HG02870 (cell line): ENCODE data around the gene EID3.

ENCODE experiments used
- ATAC-seq: cut with Tn5 transposase; IDR thresholded peaks from one replicate; pipeline ENCODE4 v1.9.1; 2021; ENCODE audit warnings: mild to moderate bottlenecking, moderate library complexity; ENCODE audit not compliant: unreplicated experiment

The EID3 gene

GRCh38 chr12:104333692-104334255, 30.2 kb downstream of the EID3 start:
- ATAC-seq = no peak

- no peak for ATAC-seq
Observed at GRCh38 chr12:104334581-104334980, 31.0 kb downstream of the EID3 start.

GRCh38 chr12:104336115-104336514, 32.6 kb downstream of the EID3 start:
- ATAC-seq = no peak

- ATAC-seq = no peak
Observed at GRCh38 chr12:104337030-104337558, 33.6 kb downstream of the EID3 start.

GRCh38 chr12:104339663-104340062, 36.1 kb downstream of the EID3 start:
- no peak for ATAC-seq

DNA sequence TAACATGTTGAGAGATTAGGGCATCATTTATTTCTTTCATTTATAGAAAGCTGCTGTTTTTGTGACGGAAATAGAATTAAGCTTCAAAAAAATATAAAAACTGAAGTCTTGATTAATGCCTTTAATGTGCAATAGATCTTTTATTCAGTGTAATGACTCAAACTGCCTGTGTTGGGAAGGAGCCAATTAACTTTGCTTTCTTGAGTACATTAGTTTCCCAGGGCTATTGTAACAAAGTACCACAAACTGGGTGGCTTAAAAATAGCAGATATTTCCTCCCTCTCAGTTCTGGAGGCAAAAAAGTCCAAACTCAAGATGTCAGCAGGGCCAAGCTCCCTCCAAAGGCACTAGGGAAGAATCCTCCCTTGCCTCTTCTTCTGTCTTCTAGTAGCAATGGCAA, 36.6 kb downstream of the EID3 start:
- ATAC-seq = no peak

GRCh38 chr12:104340925-104341611, 37.5 kb downstream of the EID3 start:
- ATAC-seq = no peak

DNA sequence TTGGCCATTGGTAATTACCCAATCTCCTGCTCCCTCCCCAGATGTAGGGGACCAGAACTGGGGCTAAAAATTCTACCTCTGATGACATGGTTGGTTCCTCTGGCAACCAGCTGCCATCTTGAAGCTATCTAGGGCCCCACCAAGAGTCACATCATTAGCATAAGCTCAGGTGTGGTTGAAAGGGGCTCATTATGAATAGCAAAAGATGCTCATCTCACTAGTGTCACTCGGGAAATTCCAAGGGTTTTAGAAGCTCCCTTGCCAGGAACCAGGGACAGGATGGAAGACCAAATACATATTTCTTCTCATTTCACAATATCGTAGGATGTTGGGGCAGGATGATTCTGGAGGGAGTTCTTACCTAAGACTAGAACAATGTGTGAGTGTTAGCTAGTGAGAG, 38.6 kb downstream of the EID3 start:
- ATAC-seq = no peak

DNA sequence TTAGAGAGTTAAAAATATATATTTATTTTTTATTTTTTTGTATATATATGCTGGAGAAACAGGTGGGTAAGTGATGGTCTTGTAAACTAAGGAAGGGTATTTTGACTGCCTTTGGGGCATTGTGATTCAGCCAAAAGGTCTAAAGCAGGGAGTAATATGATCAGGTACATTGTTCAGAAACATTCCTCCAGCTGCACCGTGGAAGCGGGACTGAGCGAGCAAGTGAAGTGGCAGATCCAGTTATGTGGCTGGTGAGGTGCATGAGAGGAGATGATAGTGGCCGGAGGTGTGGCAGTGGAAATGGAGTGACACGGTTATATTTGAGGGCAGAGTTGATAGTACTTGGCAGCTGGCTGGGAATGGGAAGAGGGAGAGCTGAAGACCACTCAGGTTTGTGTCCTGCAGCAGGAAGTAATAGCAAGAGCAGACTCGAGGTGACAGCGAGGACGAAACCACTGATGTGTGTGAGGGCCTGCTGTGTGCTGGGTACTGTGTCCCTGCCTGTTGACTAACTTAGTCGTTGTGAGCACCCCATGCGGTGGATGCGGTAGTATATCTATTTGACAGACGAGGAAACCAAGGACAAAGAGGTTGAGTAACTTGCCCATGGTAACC, 39.2 kb downstream of the EID3 start:
- ATAC-seq = no peak

DNA sequence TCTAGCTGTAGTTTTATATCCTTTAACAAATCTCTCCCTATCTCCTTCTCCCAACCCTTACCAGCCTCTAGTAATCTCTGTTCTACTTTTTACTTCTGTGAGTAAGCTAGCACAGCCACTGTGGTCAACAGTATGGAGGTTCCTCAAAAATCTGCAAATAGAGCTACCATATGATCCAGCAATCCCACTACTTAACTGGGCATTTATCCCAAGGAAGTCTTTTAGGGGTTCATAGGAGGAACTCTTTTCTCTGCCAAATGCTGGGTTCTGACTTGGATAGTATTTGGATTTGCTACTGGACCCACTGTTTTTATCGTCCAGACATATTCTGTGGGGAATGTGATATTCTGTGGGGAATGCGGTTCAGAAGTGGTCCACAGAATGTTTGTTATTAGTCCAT, 41.1 kb downstream of the EID3 start:
- no peak for ATAC-seq

- ATAC-seq = no peak
Observed at GRCh38 chr12:104345234-104346066, 41.9 kb downstream of the EID3 start.

DNA sequence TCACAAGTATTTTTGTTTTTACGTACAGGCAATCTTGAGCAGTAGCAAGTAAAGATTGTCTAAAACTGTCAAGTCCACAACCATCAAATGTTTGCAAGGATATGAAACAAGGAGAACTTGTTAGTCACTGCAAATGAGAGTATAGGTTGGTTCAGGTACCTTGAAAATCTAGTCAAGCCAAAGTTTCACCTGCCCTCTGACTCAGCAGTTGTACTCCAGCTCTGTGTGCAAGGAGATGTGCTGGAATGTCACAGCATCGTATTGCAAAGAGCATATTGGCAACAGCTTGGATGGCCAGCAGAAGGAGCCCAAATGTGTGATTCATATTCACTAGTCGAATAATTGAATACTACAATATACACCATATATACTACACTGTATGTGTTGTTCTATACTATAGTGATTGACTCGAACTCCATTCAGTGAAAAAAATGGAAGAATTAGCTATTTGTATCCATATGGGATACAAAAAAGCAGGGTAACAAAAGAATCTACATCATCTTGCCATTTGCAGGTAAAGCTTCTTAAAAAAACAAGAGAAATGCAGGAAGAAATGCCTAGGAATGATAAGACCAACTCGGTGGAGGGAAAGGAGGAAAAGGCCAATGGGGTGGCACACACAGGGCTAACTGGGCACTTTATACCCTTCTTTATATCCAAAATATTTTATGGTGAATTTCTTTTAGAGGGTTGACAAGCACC, 44.0 kb downstream of the EID3 start:
- ATAC-seq = no peak

- no peak for ATAC-seq
Observed at GRCh38 chr12:104348283-104348993, 44.9 kb downstream of the EID3 start.

DNA sequence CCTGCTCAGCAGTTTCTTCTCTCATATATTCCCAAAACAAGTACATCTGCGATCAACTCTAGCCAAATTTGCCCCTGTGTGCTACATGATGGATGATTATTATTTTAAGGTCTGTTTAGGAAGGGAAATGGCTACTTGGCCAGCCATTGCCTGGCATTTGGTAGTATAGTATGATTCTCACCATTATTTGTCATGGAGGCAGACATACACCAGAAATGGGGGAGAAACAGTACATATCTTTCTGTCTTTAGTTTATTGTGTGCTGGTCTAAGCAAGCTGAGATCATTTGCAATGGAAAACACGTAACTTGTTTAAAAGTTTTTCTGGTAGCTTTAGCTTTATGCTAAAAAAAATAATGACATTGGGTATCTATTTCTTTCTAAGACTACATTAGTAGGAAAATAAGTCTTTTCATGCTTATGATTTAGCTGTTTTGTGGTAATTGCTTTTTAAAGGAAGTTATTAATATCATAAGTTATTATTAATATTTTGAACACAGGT, 45.5 kb downstream of the EID3 start:
- no peak for ATAC-seq

DNA sequence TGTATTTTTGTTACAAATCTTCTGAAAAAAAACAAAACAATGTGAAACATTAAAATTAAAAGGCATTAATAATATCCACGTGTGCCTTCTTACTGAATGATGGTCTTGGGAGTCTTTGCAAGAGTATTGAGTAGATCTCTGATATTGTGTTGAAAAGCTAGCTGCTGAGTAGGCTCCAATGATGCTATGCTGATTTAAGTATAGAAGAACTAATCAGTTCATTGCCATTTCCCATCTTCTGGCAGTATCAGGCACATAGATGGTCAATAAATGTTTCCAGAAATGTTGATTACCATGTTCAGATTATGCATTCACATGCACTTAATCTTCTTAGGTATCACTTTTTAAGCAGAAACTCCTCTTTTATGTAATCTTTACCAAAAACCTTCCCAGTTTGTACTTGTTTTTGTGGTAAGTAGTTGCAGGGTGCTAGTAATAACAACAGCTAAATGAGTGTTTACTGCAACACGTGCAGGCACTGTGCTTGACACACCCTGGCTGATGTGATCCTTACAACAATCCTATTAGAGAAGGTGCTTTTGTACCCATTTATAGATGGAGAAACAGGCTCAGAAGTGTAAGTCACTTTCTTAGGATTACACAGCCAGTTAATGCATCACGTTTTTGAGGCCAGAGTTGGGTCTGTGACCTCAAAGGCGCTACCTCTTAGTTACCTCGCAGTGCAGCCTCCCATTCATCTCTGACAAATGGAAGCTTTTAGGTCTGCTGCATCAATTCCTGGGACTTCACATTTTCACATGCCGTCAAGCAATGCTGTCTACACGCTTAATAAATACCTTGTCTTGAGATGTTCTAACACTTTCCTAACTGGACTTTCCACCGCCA, 46.9 kb downstream of the EID3 start:
- ATAC-seq = no peak

DNA sequence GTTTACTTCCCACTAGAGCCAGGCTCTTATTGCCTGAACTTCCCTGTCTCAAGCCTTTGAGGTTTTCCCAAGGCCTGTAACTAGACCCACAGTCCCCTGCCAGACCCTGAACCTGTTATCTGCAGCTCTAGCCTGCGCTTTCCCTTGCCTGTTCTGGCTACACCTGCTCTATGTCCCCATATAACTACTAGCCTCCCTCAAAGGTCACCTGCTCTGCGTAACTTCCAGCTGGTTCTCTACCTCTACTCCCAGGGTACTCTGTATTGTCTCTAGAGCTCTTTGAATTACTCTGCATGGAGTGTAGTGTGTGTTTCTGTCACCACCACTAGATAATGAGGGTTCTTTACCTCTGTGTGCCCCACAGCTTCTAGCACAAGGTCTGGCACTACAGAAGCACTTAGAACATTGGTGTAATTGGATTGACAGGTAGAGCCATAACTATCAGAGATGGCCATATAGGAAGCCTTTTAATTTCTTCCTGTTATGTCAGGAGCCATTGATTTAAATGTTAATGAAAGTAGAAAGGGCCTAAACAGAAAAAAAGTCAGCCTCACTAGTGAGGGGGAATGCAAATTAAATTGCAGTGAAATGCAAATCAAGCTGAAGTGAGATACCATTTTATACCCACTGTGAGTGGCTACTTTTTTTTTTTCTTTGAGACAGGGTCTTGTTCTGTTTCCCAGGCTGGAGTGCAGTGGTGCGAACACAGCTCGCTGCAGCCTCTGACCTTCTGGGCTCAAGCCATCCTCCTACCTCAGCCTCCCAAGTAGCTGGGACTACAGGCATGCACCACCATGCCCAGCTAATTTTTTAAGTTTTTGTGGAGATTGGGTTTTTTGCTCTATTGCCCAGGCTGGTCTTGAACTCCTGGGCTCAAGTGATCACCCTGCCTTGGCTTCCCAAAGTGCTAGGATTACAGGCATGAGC, 47.8 kb downstream of the EID3 start:
- no peak for ATAC-seq

- ATAC-seq = no peak
Observed at GRCh38 chr12:104352106-104352713, 48.7 kb downstream of the EID3 start.
